Activated CD4-positive, alpha-beta T cell treated with anti-CD3 and anti-CD28 coated beads, Interleukin-2, amount 10 ng/mL, durations not matched to agents 7 days and 5 days (primary cell): Measurements from ENCODE around the gene CACNA2D4. TPM values are rescaled to one million over a fixed set of nuclear protein-coding genes. Genes with fewer than 3 reads are reported as not detected.

Experiments used
- CTCF ChIA-PET: fragments of 350-600 bp; sonication (Branson Sonifier 250); formaldehyde crosslinking; loops from one replicate; lab custom pipeline; 2021; ENCODE audit warnings: antibody characterized with exemption; lab: Charles Lee
- POLR2A ChIA-PET: fragments of 350-600 bp; sonication (Branson Sonifier 250); formaldehyde crosslinking; loops from one replicate; lab custom pipeline; 2021; ENCODE audit warnings: antibody characterized with exemption; lab: Charles Lee
- DNase-seq: peaks from one replicate; pipeline ENCODE4 v3.0.0-alpha.2; 2020
- H3K27ac Mint-ChIP-seq: one replicate; pipeline ENCODE4 v1.8.0; 2021; ENCODE audit warnings: mild to moderate bottlenecking, moderate library complexity, mixed read lengths
- H3K27me3 Mint-ChIP-seq: one replicate; pipeline ENCODE4 v1.8.0; 2021; ENCODE audit warnings: mixed read lengths
- H3K36me3 Mint-ChIP-seq: one replicate; pipeline ENCODE4 v1.8.0; 2021; ENCODE audit warnings: low read depth, mixed read lengths
- H3K4me1 Mint-ChIP-seq: one replicate; pipeline ENCODE4 v1.8.0; 2021; ENCODE audit warnings: mixed read lengths
- H3K4me3 Mint-ChIP-seq: one replicate; pipeline ENCODE4 v1.8.0; 2021; ENCODE audit warnings: mild to moderate bottlenecking, moderate library complexity, mixed read lengths
- H3K9me3 Mint-ChIP-seq: one replicate; pipeline ENCODE4 v1.8.0; 2021; ENCODE audit warnings: mixed read lengths
- total RNA-seq, 2 experiments: library from RNA; stranded (reverse); gene quantifications; one replicate each; pipeline ENCODE4 v1.2.3, GENCODE V29; 2021

CACNA2D4 gene
- total RNA-seq, 2 experiments from 2014 or later: 12.9 to 16.4 TPM

- ChIA-PET POLR2A (no interaction called here), CTCF (interaction anchor here (0.8 kb wide), 1 partner anchor 9 kb away, joined by 4 read pairs; no protein-coding TSS in a partner anchor)
- no peaks in the 10 kb centered on the region for H3K36me3 Mint-ChIP-seq
- H3K27ac Mint-ChIP-seq: no peak overlapping the region
- no peaks in the 10 kb centered on the region for H3K4me1 Mint-ChIP-seq
- DNase-seq: no peak
- H3K27me3 Mint-ChIP-seq: peaks cover 16% of the 10 kb centered on the region
- no peak overlapping the region for H3K4me3 Mint-ChIP-seq
- H3K9me3 Mint-ChIP-seq: no peaks in the 10 kb centered on the region
Measured at GRCh38 chr12:1832801-1833595, 85.5 kb downstream of the CACNA2D4 start.

- POLR2A ChIA-PET: no interaction called here
- CTCF ChIA-PET: no interaction called here
Measured at GRCh38 chr12:1830981-1831963, 87.2 kb downstream of the CACNA2D4 start.

DNA sequence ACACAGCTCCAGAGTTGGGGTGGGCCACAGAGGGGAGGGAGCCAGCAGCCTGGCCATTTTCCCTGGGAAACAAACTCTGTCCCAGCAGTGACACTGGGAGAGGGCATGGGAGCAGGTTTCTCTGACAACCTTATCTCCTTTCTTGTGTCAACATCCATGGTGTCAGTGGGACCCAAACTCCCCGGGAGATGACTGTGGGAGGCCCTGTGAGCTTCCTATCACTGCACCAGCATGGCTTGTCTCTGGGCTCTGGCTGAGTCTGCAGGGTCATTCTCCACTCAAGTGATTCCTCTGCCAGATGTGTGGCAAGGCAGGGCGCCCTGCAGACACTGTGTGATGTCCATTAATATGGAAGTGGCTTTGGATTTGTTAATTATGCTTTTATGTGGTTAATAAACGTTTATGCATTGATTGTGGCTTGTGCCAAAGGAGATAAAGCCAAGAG lies 88.0 kb downstream of the CACNA2D4 start:
- CTCF ChIA-PET: no interaction called here
- H3K36me3 Mint-ChIP-seq: no peaks in the 10 kb centered on the region
- peaks cover 16% of the 10 kb centered on the region for H3K27me3 Mint-ChIP-seq
- POLR2A ChIA-PET: no interaction called here
- H3K4me1 Mint-ChIP-seq: no peaks in the 10 kb centered on the region
- H3K27ac Mint-ChIP-seq: no peak overlapping the region
- no peak overlapping the region for H3K4me3 Mint-ChIP-seq
- no peaks in the 10 kb centered on the region for H3K9me3 Mint-ChIP-seq
- DNase-seq: no peak

More at GRCh38 chr12:1830981-1831963, 87.2 kb downstream of the CACNA2D4 start:
- Mint-ChIP-seq H3K36me3 (no peaks in the 10 kb centered on the region), H3K27me3 (peaks cover 16% of the 10 kb centered on the region), H3K9me3 (no peaks in the 10 kb centered on the region), H3K4me1 (no peaks in the 10 kb centered on the region), H3K4me3 (no peak overlapping the region), H3K27ac (no peak overlapping the region)
- peak; percentile 24 for DNase-seq

GRCh38 chr12:1829306-1829900 lies 89.0 kb downstream of the CACNA2D4 start:
- ChIA-PET CTCF (no interaction called here), POLR2A (no interaction called here)
- Mint-ChIP-seq H3K4me1 (no peaks in the 10 kb centered on the region), H3K36me3 (no peaks in the 10 kb centered on the region), H3K4me3 (no peak overlapping the region), H3K27me3 (peaks cover 16% of the 10 kb centered on the region), H3K9me3 (no peaks in the 10 kb centered on the region), H3K27ac (no peak overlapping the region)
- no peak for DNase-seq

DNA sequence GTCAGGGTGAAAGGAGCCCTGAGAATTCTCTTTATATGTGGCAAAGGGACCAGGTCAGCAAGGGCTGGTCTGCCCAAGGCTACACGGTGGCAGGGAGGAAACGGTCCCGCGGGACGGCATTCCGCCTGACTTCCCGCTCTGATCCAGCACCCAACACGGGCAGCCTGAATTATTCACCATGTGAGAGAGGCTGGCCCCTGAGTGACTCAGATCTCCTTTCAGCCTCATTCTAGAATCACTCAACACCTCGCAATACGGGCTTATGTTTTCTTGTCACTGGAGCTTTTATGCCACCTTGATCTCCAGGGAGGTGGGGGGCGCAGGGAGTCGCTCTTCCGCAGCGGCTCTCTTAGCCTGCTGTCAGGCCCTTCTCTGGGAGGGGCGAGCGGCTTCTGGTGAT lies 89.6 kb downstream of the CACNA2D4 start:
- no peaks in the 10 kb centered on the region for H3K9me3 Mint-ChIP-seq
- H3K4me1 Mint-ChIP-seq: no peaks in the 10 kb centered on the region
- no peak for DNase-seq
- peaks cover 16% of the 10 kb centered on the region for H3K27me3 Mint-ChIP-seq
- no peaks in the 10 kb centered on the region for H3K36me3 Mint-ChIP-seq
- CTCF ChIA-PET: no interaction called here
- POLR2A ChIA-PET: no interaction called here
- H3K4me3 Mint-ChIP-seq: no peak overlapping the region
- no peak overlapping the region for H3K27ac Mint-ChIP-seq

DNA sequence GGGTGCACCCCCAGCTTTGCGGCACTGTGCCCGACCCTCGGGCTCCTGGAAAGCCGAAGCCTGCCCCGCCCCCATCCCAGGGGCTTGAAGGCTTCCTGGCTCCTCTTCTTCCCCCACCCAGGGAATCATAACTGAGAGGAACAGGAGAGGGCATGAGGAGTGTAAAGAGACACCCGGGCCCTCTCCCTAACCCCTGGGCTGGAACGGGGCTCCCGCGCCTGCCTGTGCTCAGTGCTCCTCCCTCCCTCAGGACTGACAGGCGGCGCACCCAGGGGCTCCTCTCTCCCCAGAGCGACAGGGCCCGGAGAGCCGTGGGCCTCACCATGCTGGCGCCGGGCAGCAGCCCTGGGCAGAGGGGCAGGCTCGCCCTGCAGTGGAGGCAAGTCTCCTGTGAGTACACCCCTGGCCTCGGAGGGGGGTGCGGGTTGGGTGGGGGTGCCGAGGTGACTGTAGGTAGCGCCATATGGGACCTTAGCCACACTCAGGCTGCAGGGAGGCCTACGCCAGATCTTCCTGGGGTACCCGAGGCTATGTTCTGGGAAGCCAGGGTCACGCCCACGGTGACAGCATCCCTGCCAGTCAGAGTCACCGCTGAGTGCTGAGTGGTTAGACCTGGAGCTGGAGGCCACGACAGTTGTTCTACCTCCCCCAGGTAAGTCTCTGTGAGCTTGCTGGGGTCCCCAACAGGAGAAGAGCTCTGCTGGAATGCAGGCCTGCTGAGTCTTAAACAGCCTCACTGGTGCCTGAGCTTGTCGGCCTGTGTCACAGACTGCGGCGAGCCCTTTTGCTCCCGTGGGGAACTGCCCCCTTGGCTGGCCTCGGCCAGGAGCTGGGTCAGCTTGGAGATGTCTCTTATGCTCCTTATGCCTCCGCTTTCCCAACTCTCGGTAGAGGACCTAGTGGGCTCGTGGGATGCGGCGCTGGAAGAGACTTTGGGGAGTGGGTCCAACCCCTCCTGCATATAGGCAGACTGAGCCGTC lies 90.3 kb downstream of the CACNA2D4 start:
- ChIA-PET POLR2A (no interaction called here), CTCF (no interaction called here)
- Mint-ChIP-seq H3K9me3 (no peaks in the 10 kb centered on the region), H3K36me3 (no peaks in the 10 kb centered on the region), H3K27ac (no peak overlapping the region), H3K27me3 (peaks cover 16% of the 10 kb centered on the region), H3K4me3 (no peak overlapping the region), H3K4me1 (no peaks in the 10 kb centered on the region)
- DNase-seq: no peak

GRCh38 chr12:1826867-1827705 lies 91.4 kb downstream of the CACNA2D4 start:
- H3K4me3 Mint-ChIP-seq: no peak overlapping the region
- H3K9me3 Mint-ChIP-seq: no peaks in the 10 kb centered on the region
- no peaks in the 10 kb centered on the region for H3K4me1 Mint-ChIP-seq
- CTCF ChIA-PET: no interaction called here
- POLR2A ChIA-PET: no interaction called here
- H3K36me3 Mint-ChIP-seq: no peaks in the 10 kb centered on the region
- H3K27ac Mint-ChIP-seq: no peak overlapping the region
- no peak for DNase-seq
- H3K27me3 Mint-ChIP-seq: peaks cover 13% of the 10 kb centered on the region

- Mint-ChIP-seq H3K4me1 (no peaks in the 10 kb centered on the region), H3K36me3 (no peaks in the 10 kb centered on the region), H3K4me3 (no peak overlapping the region), H3K9me3 (no peaks in the 10 kb centered on the region), H3K27me3 (peaks cover 8% of the 10 kb centered on the region), H3K27ac (no peak overlapping the region)
- DNase-seq: no peak
- ChIA-PET POLR2A (no interaction called here), CTCF (no interaction called here)
Measured at GRCh38 chr12:1826401-1826800, 92.1 kb downstream of the CACNA2D4 start.

GRCh38 chr12:1825382-1826102 lies 92.9 kb downstream of the CACNA2D4 start:
- Mint-ChIP-seq H3K9me3 (no peaks in the 10 kb centered on the region), H3K4me1 (no peaks in the 10 kb centered on the region), H3K4me3 (no peak overlapping the region), H3K27me3 (peaks cover 9% of the 10 kb centered on the region), H3K27ac (no peak overlapping the region), H3K36me3 (no peaks in the 10 kb centered on the region)
- DNase-seq: no peak
- ChIA-PET CTCF (no interaction called here), POLR2A (no interaction called here)

DNA sequence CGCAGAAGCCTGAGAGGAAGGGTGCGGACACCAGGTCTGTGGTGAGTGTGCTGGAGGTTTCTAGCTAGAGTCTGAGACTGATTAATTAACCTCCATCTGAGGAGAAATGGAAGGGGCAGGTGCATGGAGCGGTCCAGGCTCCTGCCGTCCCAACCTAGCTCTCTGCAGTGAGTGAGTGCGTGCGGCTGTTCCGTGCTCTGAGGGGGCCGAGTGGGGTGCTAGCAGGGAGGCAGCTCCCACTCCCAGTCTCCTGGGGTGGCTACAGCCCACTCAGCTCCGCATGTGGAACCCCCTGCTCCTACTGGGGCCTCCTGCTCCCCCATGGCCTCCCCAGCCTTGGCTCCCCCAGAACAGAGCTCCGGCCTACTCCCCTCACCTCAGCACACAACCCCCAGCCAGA lies 95.2 kb downstream of the CACNA2D4 start:
- Mint-ChIP-seq H3K36me3 (no peaks in the 10 kb centered on the region), H3K27me3 (peaks cover 23% of the 10 kb centered on the region), H3K4me3 (no peak overlapping the region), H3K9me3 (no peaks in the 10 kb centered on the region), H3K27ac (no peak overlapping the region), H3K4me1 (peaks cover 2% of the 10 kb centered on the region)
- ChIA-PET POLR2A (no interaction called here), CTCF (interaction anchor here (0.6 kb wide), 1 partner anchor 792 kb away, joined by 3 read pairs; no protein-coding TSS in a partner anchor)
- DNase-seq: no peak

- no peak overlapping the region for H3K4me3 Mint-ChIP-seq
- H3K36me3 Mint-ChIP-seq: no peaks in the 10 kb centered on the region
- H3K9me3 Mint-ChIP-seq: no peaks in the 10 kb centered on the region
- peaks cover 2% of the 10 kb centered on the region for H3K4me1 Mint-ChIP-seq
- ChIA-PET CTCF (no interaction called here), POLR2A (no interaction called here)
- DNase-seq: no peak
- H3K27me3 Mint-ChIP-seq: peaks cover 23% of the 10 kb centered on the region
- no peak overlapping the region for H3K27ac Mint-ChIP-seq
Measured at GRCh38 chr12:1822699-1823098, 95.8 kb downstream of the CACNA2D4 start.
